ENCODE results near the gene SPATA32. TPM values are rescaled to one million over a fixed set of nuclear protein-coding genes. Genes with fewer than 3 reads are reported as not detected.
"Not testable (repeated sequence)": the region's sequence is repeated elsewhere in the genome, so short reads cannot be mapped to it uniquely, and the experiment has no call there.

The SPATA32 gene
- total and polyA plus RNA-seq, 5 donors, result not detected

GRCh38 chr17:45305530-45306087 is 43.7 kb upstream of the SPATA32 start:
- peaks cover 25% of the 10 kb centered on the region for H3K4me1 ChIP-seq (ENCODE audit: control insufficient read depth, insufficient read depth, low read length)
- WGBS, result 65% methylated on average over 3 of the region's 3 CpGs
- ATAC-seq (no peak), DNase-seq (no peak)
- H3K27me3 ChIP-seq (ENCODE audit: control insufficient read depth, insufficient read depth), result no peaks in the 10 kb centered on the region
- intact Hi-C loops (cut with DNase I), result no loop called here
- no peaks in the 10 kb centered on the region for H3K9me3 ChIP-seq (ENCODE audit: control insufficient read depth, low read length)
- H3K4me3 ChIP-seq (ENCODE audit: low read length), result no peak overlapping the region
- peak overlapping the region; percentile 92 for H3K27ac ChIP-seq (ENCODE audit: low read length)

- DNase-seq, result peak in 2 of 3 donors; percentile 51 to 73
- intact Hi-C loops (cut with DNase I), result no loop called here
- Histone ChIP-seq H3K27ac (ENCODE audit: low read length) (peak overlapping the region; percentile 60), H3K27me3 (ENCODE audit: control insufficient read depth, insufficient read depth) (no peaks in the 10 kb centered on the region), H3K9me3 (ENCODE audit: control insufficient read depth, low read length) (no peaks in the 10 kb centered on the region), H3K4me3 (ENCODE audit: low read length) (no peak overlapping the region), H3K4me1 (ENCODE audit: control insufficient read depth, insufficient read depth, low read length) (peaks cover 18% of the 10 kb centered on the region)
- ATAC-seq, result peak; percentile 45 to 58
- 61% methylated on average over 10 of the region's 10 CpGs for WGBS
Measured at GRCh38 chr17:45302649-45303173, 40.8 kb upstream of the SPATA32 start.

- H3K9me3 ChIP-seq (ENCODE audit: control insufficient read depth, low read length); DNase-seq; H3K27me3 ChIP-seq (ENCODE audit: control insufficient read depth, insufficient read depth); H3K27ac ChIP-seq (ENCODE audit: low read length); intact Hi-C loops (cut with DNase I); H3K4me3 ChIP-seq (ENCODE audit: low read length); ATAC-seq: not testable (repeated sequence)
- peaks cover 18% of the 10 kb centered on the region for H3K4me1 ChIP-seq (ENCODE audit: control insufficient read depth, insufficient read depth, low read length)
- WGBS, result 61% methylated on average over 9 of the region's 9 CpGs
Measured at GRCh38 chr17:45302220-45302619, 40.3 kb upstream of the SPATA32 start.

- peaks cover 22% of the 10 kb centered on the region for H3K4me1 ChIP-seq (ENCODE audit: control insufficient read depth, insufficient read depth, low read length)
- DNase-seq (no peak), ATAC-seq (no peak)
- WGBS, result 89% methylated on average over 4 of the region's 4 CpGs
- intact Hi-C loops (cut with DNase I), result no loop called here
- H3K27me3 ChIP-seq (ENCODE audit: control insufficient read depth, insufficient read depth), result no peaks in the 10 kb centered on the region
- no peaks in the 10 kb centered on the region for H3K9me3 ChIP-seq (ENCODE audit: control insufficient read depth, low read length)
- peak overlapping the region; percentile 15 for H3K27ac ChIP-seq (ENCODE audit: low read length)
- H3K4me3 ChIP-seq (ENCODE audit: low read length), result no peak overlapping the region
Measured at GRCh38 chr17:45301674-45302073, 39.8 kb upstream of the SPATA32 start.

- intact Hi-C loops (cut with DNase I), result no loop called here
- DNase-seq (peak in 1 of 3 donors; percentile 35), ATAC-seq (no peak)
- WGBS, result 81% methylated on average over 7 of the region's 7 CpGs
- peaks cover 30% of the 10 kb centered on the region for H3K4me1 ChIP-seq (ENCODE audit: control insufficient read depth, insufficient read depth, low read length)
- no peaks in the 10 kb centered on the region for H3K9me3 ChIP-seq (ENCODE audit: control insufficient read depth, low read length)
- no peak overlapping the region for H3K4me3 ChIP-seq (ENCODE audit: low read length)
- no peaks in the 10 kb centered on the region for H3K27me3 ChIP-seq (ENCODE audit: control insufficient read depth, insufficient read depth)
- H3K27ac ChIP-seq (ENCODE audit: low read length), result peak overlapping the region; percentile 76
Measured at GRCh38 chr17:45300060-45300751, 38.3 kb upstream of the SPATA32 start.

- H3K4me3 ChIP-seq (ENCODE audit: low read length), result no peak overlapping the region
- H3K27me3 ChIP-seq (ENCODE audit: control insufficient read depth, insufficient read depth), result no peaks in the 10 kb centered on the region
- WGBS, result 27% methylated on average over 2 of the region's 2 CpGs
- DNase-seq, result peak in 1 of 3 donors; percentile 56
- intact Hi-C loops (cut with DNase I), result no loop called here
- H3K27ac ChIP-seq (ENCODE audit: low read length), result peak overlapping the region; percentile 14
- ATAC-seq, result peak in 1 of 2 donors; percentile 29
- H3K9me3 ChIP-seq (ENCODE audit: control insufficient read depth, low read length), result no peaks in the 10 kb centered on the region
- H3K4me1 ChIP-seq (ENCODE audit: control insufficient read depth, insufficient read depth, low read length), result peaks cover 33% of the 10 kb centered on the region
Measured at GRCh38 chr17:45299361-45299760, 37.5 kb upstream of the SPATA32 start.

- DNase-seq (peak in 1 of 3 donors; percentile 42), ATAC-seq (no peak)
- no peaks in the 10 kb centered on the region for H3K9me3 ChIP-seq (ENCODE audit: control insufficient read depth, low read length)
- intact Hi-C loops (cut with DNase I), result no loop called here
- H3K4me1 ChIP-seq (ENCODE audit: control insufficient read depth, insufficient read depth, low read length), result peaks cover 39% of the 10 kb centered on the region
- no peaks in the 10 kb centered on the region for H3K27me3 ChIP-seq (ENCODE audit: control insufficient read depth, insufficient read depth)
- H3K4me3 ChIP-seq (ENCODE audit: low read length), result no peak overlapping the region
- 66% methylated on average over 8 of the region's 8 CpGs for WGBS
- peak overlapping the region; percentile 78 for H3K27ac ChIP-seq (ENCODE audit: low read length)
Measured at GRCh38 chr17:45298546-45299285, 36.8 kb upstream of the SPATA32 start.

GRCh38 chr17:45296833-45297124 is 34.9 kb upstream of the SPATA32 start:
- Histone ChIP-seq H3K27me3 (ENCODE audit: control insufficient read depth, insufficient read depth) (no peaks in the 10 kb centered on the region), H3K4me1 (ENCODE audit: control insufficient read depth, insufficient read depth, low read length) (peaks cover 49% of the 10 kb centered on the region), H3K4me3 (ENCODE audit: low read length) (no peak overlapping the region), H3K27ac (ENCODE audit: low read length) (peak overlapping the region; percentile 90), H3K9me3 (ENCODE audit: control insufficient read depth, low read length) (no peaks in the 10 kb centered on the region)
- WGBS, result 39% methylated on average over 1 of the region's 1 CpG
- no peak for ATAC-seq
- DNase-seq, result peak in 1 of 3 donors; percentile 29
- intact Hi-C loops (cut with DNase I), result no loop called here

GRCh38 chr17:45296003-45296832 is 34.3 kb upstream of the SPATA32 start:
- no peaks in the 10 kb centered on the region for H3K9me3 ChIP-seq (ENCODE audit: control insufficient read depth, low read length)
- H3K4me1 ChIP-seq (ENCODE audit: control insufficient read depth, insufficient read depth, low read length), result peaks cover 49% of the 10 kb centered on the region
- no peaks in the 10 kb centered on the region for H3K27me3 ChIP-seq (ENCODE audit: control insufficient read depth, insufficient read depth)
- H3K4me3 ChIP-seq (ENCODE audit: low read length), result no peak overlapping the region
- DNase-seq (peak in 2 of 3 donors; percentile 37 to 58), ATAC-seq (no peak)
- WGBS, result 81% methylated on average over 7 of the region's 7 CpGs
- intact Hi-C loops (cut with DNase I), result no loop called here
- peak overlapping the region; percentile 90 for H3K27ac ChIP-seq (ENCODE audit: low read length)

- H3K27ac ChIP-seq (ENCODE audit: low read length), result peak overlapping the region; percentile 85
- H3K4me1 ChIP-seq (ENCODE audit: control insufficient read depth, insufficient read depth, low read length), result peaks cover 56% of the 10 kb centered on the region
- WGBS, result 22% methylated on average over 3 of the region's 3 CpGs
- H3K9me3 ChIP-seq (ENCODE audit: control insufficient read depth, low read length), result no peaks in the 10 kb centered on the region
- H3K27me3 ChIP-seq (ENCODE audit: control insufficient read depth, insufficient read depth), result no peaks in the 10 kb centered on the region
- DNase-seq, result peak in 2 of 3 donors; percentile 39 to 81
- intact Hi-C loops (cut with DNase I), result no loop called here
- ATAC-seq, result peak; percentile 67 to 70
- no peak overlapping the region for H3K4me3 ChIP-seq (ENCODE audit: low read length)
Measured at GRCh38 chr17:45294506-45294905, 32.6 kb upstream of the SPATA32 start.
